Sigmoid colon (tissue), 4 donors: ENCODE results near the gene NUDCD2.

Experiments used
- POLR2A ChIP-seq, 2 donors: fragments of 450-650 bp; IDR thresholded peaks; one replicate each; pipeline ENCODE4 v1.6.1; 2016; ENCODE audit warnings: antibody characterized with exemption in 2 of 2, mild to moderate bottlenecking in 2 of 2, moderate library complexity in 2 of 2
- POLR2AphosphoS5 ChIP-seq, 4 donors: sonication (generic); formaldehyde crosslinking; IDR thresholded peaks; one replicate each; pipeline ENCODE4 v1.6.1; 2017; ENCODE audit warnings: antibody characterized with exemption in 4 of 4
- TF ChIP-seq, protein P1 (sequence below), 4 experiments: fragments of 450-650 bp in 3 of 4; fragments of 200-600 bp in 1 of 4; IDR thresholded peaks; one replicate each; pipeline ENCODE4 v1.5.1; 2016 to 2019; ENCODE audit warnings: antibody characterized with exemption in 4 of 4, mild to moderate bottlenecking in 3 of 4, moderate library complexity in 2 of 4

DNA sequence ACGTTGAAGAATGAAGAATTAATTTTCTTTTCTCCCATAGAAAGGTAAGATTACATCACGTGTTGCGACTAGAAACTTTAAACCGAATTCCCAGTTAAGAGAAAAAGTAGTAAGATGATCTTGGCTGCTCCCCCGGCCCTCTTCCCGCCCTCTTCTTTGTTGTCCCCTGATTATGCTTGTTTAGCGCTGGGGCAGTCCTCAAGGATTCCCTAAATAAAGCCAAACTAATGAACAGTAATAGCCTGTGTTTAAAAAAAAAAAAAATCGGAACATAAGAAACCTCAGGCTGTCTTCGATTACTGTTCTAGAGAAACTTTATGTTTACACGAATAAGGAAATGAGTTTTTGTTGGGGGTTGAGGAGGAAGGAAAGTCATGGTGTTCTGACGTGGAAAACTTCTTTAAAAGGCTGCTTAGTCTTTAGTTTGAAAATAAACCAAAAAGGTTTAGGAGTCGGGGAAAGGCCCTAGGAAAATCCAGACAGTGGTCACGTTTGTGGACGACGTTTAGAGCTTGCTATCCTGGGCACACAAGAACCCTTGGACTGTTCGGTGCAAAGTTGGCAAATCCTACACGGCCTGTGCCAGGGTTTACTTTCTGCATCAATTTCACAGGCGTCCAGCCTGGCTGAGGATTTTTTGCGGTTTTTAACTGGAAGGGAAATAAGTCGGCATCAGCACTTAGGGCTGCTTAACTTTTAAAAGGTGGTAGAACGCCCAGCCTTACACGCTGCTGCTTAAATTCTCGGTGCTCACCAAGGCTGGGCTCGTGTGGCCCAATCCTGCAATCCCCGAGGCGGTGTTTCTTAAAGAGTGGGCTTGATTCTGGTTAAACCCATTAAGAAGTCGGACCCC lies 44.4 kb upstream of the NUDCD2 start:
- TF ChIP-seq, protein P1, sequence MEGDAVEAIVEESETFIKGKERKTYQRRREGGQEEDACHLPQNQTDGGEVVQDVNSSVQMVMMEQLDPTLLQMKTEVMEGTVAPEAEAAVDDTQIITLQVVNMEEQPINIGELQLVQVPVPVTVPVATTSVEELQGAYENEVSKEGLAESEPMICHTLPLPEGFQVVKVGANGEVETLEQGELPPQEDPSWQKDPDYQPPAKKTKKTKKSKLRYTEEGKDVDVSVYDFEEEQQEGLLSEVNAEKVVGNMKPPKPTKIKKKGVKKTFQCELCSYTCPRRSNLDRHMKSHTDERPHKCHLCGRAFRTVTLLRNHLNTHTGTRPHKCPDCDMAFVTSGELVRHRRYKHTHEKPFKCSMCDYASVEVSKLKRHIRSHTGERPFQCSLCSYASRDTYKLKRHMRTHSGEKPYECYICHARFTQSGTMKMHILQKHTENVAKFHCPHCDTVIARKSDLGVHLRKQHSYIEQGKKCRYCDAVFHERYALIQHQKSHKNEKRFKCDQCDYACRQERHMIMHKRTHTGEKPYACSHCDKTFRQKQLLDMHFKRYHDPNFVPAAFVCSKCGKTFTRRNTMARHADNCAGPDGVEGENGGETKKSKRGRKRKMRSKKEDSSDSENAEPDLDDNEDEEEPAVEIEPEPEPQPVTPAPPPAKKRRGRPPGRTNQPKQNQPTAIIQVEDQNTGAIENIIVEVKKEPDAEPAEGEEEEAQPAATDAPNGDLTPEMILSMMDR (IDR thresholded peaks at IDR 0.05): no peak
- no peak for TF ChIP-seq POLR2A (IDR thresholded peaks at IDR 0.05)
- peak in 1 of 4 donors; percentile 21 for TF ChIP-seq POLR2AphosphoS5 (IDR thresholded peaks at IDR 0.05)
